ENCODE data around the gene NTRK2. TPM values are rescaled to one million over a fixed set of nuclear protein-coding genes. Genes with fewer than 3 reads are reported as not detected.

NTRK2 gene
- total RNA-seq, 1 donor from 2014 or later = 3.8 TPM

DNA sequence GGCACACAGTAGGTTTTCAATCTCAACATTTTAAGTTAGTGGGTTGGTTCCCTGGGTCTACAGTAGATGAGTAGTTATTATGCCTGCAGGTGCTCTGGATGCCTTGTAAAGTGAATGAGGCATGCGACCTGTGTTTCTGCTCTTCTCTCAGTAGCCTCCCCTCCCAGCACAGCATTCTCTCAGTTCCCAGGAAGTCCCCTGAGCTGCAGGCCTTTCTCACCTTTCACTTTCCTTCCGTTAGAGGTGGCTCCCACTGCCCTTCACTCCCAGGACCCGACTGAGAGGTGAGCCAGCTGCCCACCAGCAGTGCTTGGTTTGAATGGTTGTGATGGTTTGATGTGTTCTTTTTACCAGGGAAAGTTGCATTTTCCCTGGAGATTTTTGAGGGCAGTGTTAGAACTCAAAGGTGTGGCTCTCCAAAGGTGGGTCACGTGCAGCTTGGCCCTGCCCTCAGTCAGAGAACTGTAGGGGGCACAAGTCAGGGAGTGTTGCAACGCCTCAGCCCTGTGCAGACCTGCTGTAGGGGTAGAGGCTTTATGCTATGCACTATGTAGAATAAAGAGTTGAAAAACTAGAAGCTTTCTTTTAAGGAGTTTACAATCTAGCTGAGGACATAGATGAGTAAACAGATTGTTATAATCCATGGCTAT lies 173.8 kb downstream of the NTRK2 start:
- H3K4me3 ChIP-seq = no peak overlapping the region
- no peak for DNase-seq
- no peaks in the 10 kb centered on the region for H3K36me3 ChIP-seq
- H3K4me1 ChIP-seq = no peaks in the 10 kb centered on the region
- TF ChIP-seq, protein P1, sequence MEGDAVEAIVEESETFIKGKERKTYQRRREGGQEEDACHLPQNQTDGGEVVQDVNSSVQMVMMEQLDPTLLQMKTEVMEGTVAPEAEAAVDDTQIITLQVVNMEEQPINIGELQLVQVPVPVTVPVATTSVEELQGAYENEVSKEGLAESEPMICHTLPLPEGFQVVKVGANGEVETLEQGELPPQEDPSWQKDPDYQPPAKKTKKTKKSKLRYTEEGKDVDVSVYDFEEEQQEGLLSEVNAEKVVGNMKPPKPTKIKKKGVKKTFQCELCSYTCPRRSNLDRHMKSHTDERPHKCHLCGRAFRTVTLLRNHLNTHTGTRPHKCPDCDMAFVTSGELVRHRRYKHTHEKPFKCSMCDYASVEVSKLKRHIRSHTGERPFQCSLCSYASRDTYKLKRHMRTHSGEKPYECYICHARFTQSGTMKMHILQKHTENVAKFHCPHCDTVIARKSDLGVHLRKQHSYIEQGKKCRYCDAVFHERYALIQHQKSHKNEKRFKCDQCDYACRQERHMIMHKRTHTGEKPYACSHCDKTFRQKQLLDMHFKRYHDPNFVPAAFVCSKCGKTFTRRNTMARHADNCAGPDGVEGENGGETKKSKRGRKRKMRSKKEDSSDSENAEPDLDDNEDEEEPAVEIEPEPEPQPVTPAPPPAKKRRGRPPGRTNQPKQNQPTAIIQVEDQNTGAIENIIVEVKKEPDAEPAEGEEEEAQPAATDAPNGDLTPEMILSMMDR (IDR thresholded peaks at IDR 0.05; ENCODE audit: borderline replicate concordance) = no peak
- H3K9me3 ChIP-seq (replicated peaks) = no peaks in the 10 kb centered on the region
- intact Hi-C loops (cut with micrococcal nuclease) = no loop called here
- peaks cover 26% of the 10 kb centered on the region for H3K27me3 ChIP-seq (ENCODE audit: low read depth)
- no peak overlapping the region for H3K27ac ChIP-seq (replicated peaks)

DNA sequence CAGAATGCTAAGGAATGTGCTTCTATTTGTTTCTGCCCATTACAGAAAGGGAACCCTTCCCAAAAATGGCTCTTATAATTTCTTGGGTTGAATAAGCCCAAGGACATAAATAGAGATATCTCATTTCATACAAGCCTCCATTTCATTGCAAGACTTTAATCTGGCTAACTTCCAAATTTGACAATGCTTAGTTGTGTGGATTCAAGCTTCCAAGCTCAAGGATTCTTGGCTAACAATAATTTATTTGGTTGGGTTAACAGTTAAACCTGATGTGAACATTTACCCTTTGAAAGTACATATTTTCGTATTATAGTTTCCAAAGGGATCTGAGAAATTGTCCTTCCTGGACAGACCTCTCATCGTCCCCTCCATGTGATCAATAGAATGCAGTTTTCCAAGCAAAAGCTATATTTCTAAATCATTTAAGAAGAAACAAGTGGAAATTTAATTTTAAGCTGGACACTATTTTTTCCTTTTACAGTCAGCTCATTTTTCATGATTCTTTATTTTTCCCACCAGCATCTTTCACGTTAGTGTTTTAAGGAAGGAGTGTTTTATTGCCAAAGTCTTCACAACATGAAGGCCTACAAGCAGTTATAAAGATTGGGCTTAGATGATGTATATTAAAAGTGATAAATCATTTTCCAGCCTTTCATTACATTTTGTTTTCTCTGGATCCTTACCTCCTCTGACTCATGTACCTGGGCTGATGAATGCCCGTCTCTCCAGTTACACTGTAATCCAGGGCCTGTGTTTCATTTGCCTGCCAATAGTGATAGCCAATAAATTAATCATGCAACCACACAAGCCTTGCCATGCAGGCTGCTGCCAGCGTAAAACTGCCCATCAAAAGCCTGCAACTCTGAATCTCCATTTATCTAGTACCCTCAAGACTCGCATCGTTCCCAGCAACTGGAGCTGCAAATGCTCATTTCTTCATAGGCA lies 176.7 kb downstream of the NTRK2 start:
- no peaks in the 10 kb centered on the region for H3K9me3 ChIP-seq (replicated peaks)
- intact Hi-C loops (cut with micrococcal nuclease) = no loop called here
- TF ChIP-seq, protein P1 (IDR thresholded peaks at IDR 0.05; ENCODE audit: borderline replicate concordance) = no peak

DNA sequence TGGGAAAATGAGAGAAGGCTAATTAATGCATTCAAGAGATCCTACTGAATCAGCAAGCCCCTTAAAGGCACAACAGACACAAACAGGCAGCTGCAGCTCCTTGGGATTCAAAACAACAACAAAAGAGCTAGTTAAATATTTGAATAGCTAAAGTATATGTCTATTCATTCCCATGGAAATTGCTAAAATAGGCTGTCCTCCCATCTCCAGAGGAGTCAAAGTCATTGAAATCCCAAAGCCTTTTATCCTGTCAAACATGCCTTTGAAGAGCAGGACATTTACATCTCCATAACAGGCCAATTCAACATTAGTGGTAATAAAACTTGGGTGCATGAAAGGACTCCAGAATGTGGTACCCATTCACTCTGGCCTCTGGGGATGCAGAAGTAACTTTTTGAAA lies 177.4 kb downstream of the NTRK2 start:
- intact Hi-C loops (cut with micrococcal nuclease) = no loop called here
- no peak for DNase-seq
- Histone ChIP-seq H3K27me3 (ENCODE audit: low read depth) (peaks cover 16% of the 10 kb centered on the region), H3K27ac (replicated peaks) (no peak overlapping the region), H3K4me3 (no peak overlapping the region), H3K4me1 (peaks cover 8% of the 10 kb centered on the region), H3K9me3 (replicated peaks) (no peaks in the 10 kb centered on the region), H3K36me3 (no peaks in the 10 kb centered on the region)
- TF ChIP-seq, protein P1 (IDR thresholded peaks at IDR 0.05; ENCODE audit: borderline replicate concordance) = no peak

More for the DNA sequence above, 176.7 kb downstream of the NTRK2 start:
- DNase-seq = no peak
- Histone ChIP-seq H3K4me3 (no peak overlapping the region), H3K36me3 (no peaks in the 10 kb centered on the region), H3K27me3 (ENCODE audit: low read depth) (peaks cover 18% of the 10 kb centered on the region), H3K4me1 (peaks cover 1% of the 10 kb centered on the region), H3K27ac (replicated peaks) (no peak overlapping the region)

DNA sequence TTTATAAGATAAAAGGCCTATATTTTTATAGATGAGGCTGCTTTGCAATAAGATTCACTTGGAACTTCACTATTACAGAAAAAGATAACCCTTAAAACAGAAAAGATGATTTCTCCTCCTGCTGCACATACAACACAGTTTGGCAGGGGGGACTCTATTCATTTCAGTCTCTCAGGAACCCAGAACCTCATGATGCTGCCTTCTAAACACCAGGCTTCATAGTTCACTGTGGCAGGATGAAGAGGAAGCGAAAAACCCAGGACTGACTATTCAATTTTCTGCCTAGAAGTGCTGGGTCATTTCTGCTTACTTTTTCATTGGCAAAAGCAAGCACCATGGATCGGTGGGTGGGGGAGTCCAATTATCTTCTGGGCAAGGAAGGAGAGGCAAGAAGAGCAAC lies 179.5 kb downstream of the NTRK2 start:
- peaks cover 27% of the 10 kb centered on the region for H3K4me1 ChIP-seq
- no peak overlapping the region for H3K4me3 ChIP-seq
- TF ChIP-seq, protein P1 (IDR thresholded peaks at IDR 0.05; ENCODE audit: borderline replicate concordance) = no peak
- H3K36me3 ChIP-seq = no peaks in the 10 kb centered on the region
- H3K9me3 ChIP-seq (replicated peaks) = no peaks in the 10 kb centered on the region
- intact Hi-C loops (cut with micrococcal nuclease) = no loop called here
- H3K27ac ChIP-seq (replicated peaks) = no peak overlapping the region
- no peaks in the 10 kb centered on the region for H3K27me3 ChIP-seq (ENCODE audit: low read depth)
- no peak for DNase-seq

DNA sequence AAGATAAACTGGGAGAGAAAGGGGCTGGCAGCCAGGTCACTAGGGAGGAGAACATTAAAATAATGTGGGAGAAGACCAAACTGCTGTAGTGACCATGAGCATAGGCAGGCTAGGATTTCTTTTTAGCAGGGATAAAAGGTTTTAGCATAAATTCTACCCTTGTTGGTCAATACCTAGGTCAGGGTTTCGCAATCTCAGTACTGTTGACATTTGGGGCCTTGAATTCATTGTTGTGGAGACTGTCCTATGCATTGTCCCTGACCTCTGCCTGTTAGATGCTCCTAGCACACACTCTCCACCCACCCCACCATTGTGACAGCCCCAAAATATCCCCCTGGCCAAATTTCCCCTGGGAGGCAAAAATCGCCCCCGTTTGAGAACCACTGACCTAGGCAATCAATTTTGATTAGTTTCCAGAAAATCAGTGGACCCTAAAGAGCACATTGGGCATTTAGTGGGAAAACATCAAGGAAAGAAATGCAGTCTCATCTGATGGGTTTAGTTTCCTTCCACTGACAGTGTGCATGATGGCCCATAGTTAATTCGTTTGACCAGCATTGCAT lies 181.4 kb downstream of the NTRK2 start:
- H3K36me3 ChIP-seq = no peaks in the 10 kb centered on the region
- H3K27ac ChIP-seq (replicated peaks) = peak overlapping the region; percentile 50
- no peak for DNase-seq
- H3K9me3 ChIP-seq (replicated peaks) = no peaks in the 10 kb centered on the region
- intact Hi-C loops (cut with micrococcal nuclease) = no loop called here
- TF ChIP-seq, protein P1 (IDR thresholded peaks at IDR 0.05; ENCODE audit: borderline replicate concordance) = no peak
- peaks cover 27% of the 10 kb centered on the region for H3K4me1 ChIP-seq
- H3K4me3 ChIP-seq = no peak overlapping the region
- H3K27me3 ChIP-seq (ENCODE audit: low read depth) = no peaks in the 10 kb centered on the region

Measured in left ventricle myocardium inferior (tissue), 1 donor.